Pancreas (tissue), 10 donors: ENCODE data around the gene ALDH18A1. TPM values are rescaled to one million over a fixed set of nuclear protein-coding genes. Genes with fewer than 3 reads are reported as not detected.

Experiments used
- ATAC-seq, 4 donors: fragments of 200-7000 bp; cut with Tn5 transposase; one replicate each; pipeline versions ENCODE4 v1.8.0 to v1.9.1; 2020; ENCODE audit warnings: mild to moderate bottlenecking in 4 of 4, moderate library complexity in 4 of 4
- DNase-seq, 6 donors: peaks; one replicate each; pipeline ENCODE4 v3.0.0-alpha.2; 2020
- FAIRE-seq: peaks from 2 replicates; lab custom pipeline; 2012; peaks lifted over from hg19 to GRCh38; lab: Jason Lieb, UNC
- H3K27ac ChIP-seq, 4 donors: fragments of 200-600 bp; sonication (generic); 1 replicate in 3 of 4; 2 replicates in 1 of 4; pipeline versions ENCODE4 v1.5.0 to v1.8.0; 2020
- H3K27me3 ChIP-seq, 4 donors: fragments of 200-600 bp; one replicate each; pipeline ENCODE4 v1.8.0; 2021
- H3K36me3 ChIP-seq, 3 donors: fragments of 200-600 bp; sonication (generic) in 1 of 3; one replicate each; pipeline versions ENCODE4 v1.5.0 to v1.8.0; 2020 to 2021
- H3K4me1 ChIP-seq, 3 donors: fragments of 200-600 bp; one replicate each; pipeline ENCODE4 v1.8.0; 2021
- H3K4me3 ChIP-seq, 4 donors: fragments of 200-600 bp; sonication (generic) in 2 of 4; one replicate each; pipeline versions ENCODE4 v1.5.0 to v1.8.0; 2020 to 2021
- H3K9me3 ChIP-seq, 4 donors: fragments of 200-600 bp; one replicate each; pipeline ENCODE4 v1.8.0; 2021
- CTCF ChIP-seq, 4 donors: fragments of 200-600 bp; sonication (generic) in 3 of 4; IDR thresholded peaks; one replicate each; pipeline versions ENCODE4 v1.5.0 to v1.8.0; 2021; ENCODE audit warnings: antibody characterized with exemption in 4 of 4
- WGBS, 2 donors: extraction: QIAGEN DNeasy Blood & Tissue Kit; methylation state at CpG; one replicate each; pipeline ENCODE4 v1.1.7; 2013; 5-methylcytosine and 5-hydroxymethylcytosine counted together
- intact Hi-C, 3 donors: fragments of 100-400 bp; cut with DNase I; formaldehyde crosslinking; loops; one replicate each; pipeline versions ENCODE4 v1.11.1 to v1.14.2; 2022
- polyA plus RNA-seq, 2 donors: library from polyadenylated mRNA; stranded (reverse); fragments of 200-250 nt; gene quantifications; one replicate each; pipeline ENCODE4 v1.2.3, GENCODE V29; 2013
- total RNA-seq, 6 donors: library from RNA; stranded (reverse); fragmentation: NEBNext Ultra II Directional in 4 of 6; extraction: Animal tissue kit (Norgen Biotek cat#: 25700) in 4 of 6; gene quantifications; one replicate each; pipeline versions ENCODE4 v1.2.1 to v1.2.4, GENCODE V29; 2021 to 2023
- donor health status: healthy with polysubstance abuse.
- donor health status: DM: no; HTN: no; CAD: no; lungs with moderate emphysema.
- donor health status: DM: no; HTN: no; CAD: no.
- donor health status: control.
- donor health status: control.
- donor health status: Bipolar disorder and iron deficiency.
- donor health status: DM: yes; HTN: yes; CAD: no.
- donor health status: DM: no; HTN: no; CAD: no.
- donor health status: DM: no; HTN: no; CAD: no.
- donor health status: DM: yes; HTN: yes; CAD: no.

The ALDH18A1 gene
- total and polyA plus RNA-seq, 8 donors: 22.0 to 68.4 (median 49.0) TPM

- no peak for DNase-seq
- no peaks in the 10 kb centered on the region for H3K9me3 ChIP-seq
- H3K4me1 ChIP-seq: no peaks in the 10 kb centered on the region
- peaks cover 0 to 22% (median 2%) of the 10 kb centered on the region in 3 donors for H3K36me3 ChIP-seq
- intact Hi-C loops: loop anchor here in 2 of 3 donors (5.0 to 10.0 kb wide), 3 partner anchors 170 to 230 kb away; no protein-coding TSS in a partner anchor
- no peak overlapping the region for H3K27ac ChIP-seq
- H3K4me3 ChIP-seq: no peak overlapping the region
- no peaks in the 10 kb centered on the region for H3K27me3 ChIP-seq
- 66 to 70% methylated on average over 6 of the region's 6 CpGs for WGBS, 2 donors
- ATAC-seq: no peak
- FAIRE-seq: no peak
- no peak for TF ChIP-seq CTCF (IDR thresholded peaks at IDR 0.05)
Observed at GRCh38 chr10:95602382-95602781, 54.1 kb downstream of the ALDH18A1 start.

GRCh38 chr10:95601116-95601719, 55.3 kb downstream of the ALDH18A1 start:
- intact Hi-C loops: loop anchor here in 2 of 3 donors (2.0 to 10.0 kb wide), 4 partner anchors 169 to 229 kb away; no protein-coding TSS in a partner anchor
- H3K4me3 ChIP-seq: no peak overlapping the region
- no peak overlapping the region for H3K27ac ChIP-seq
- no peaks in the 10 kb centered on the region for H3K9me3 ChIP-seq
- peaks cover 0 to 10% (median 0%) of the 10 kb centered on the region in 3 donors for H3K36me3 ChIP-seq
- peak; percentile 59 for FAIRE-seq
- H3K4me1 ChIP-seq: no peaks in the 10 kb centered on the region
- WGBS, 2 donors: 20% methylated on average over 6 of the region's 6 CpGs
- DNase-seq: peak; percentile 61 to 88 (median 72)
- H3K27me3 ChIP-seq: no peaks in the 10 kb centered on the region
- peak; percentile 95 to 100 (median 98) for ATAC-seq
- TF ChIP-seq CTCF (IDR thresholded peaks at IDR 0.05): peak; percentile 46 to 92 (median 82)

GRCh38 chr10:95600158-95600557, 56.4 kb downstream of the ALDH18A1 start:
- no peaks in the 10 kb centered on the region for H3K4me1 ChIP-seq
- DNase-seq (no peak), ATAC-seq (no peak), FAIRE-seq (no peak)
- no peaks in the 10 kb centered on the region for H3K9me3 ChIP-seq
- no peaks in the 10 kb centered on the region for H3K27me3 ChIP-seq
- no peak overlapping the region for H3K4me3 ChIP-seq
- no peak overlapping the region for H3K27ac ChIP-seq
- 77% methylated on average over 4 of the region's 4 CpGs for WGBS, 2 donors
- peaks cover 0 to under 1% (median 0%) of the 10 kb centered on the region in 3 donors for H3K36me3 ChIP-seq
- no peak for TF ChIP-seq CTCF (IDR thresholded peaks at IDR 0.05)
- intact Hi-C loops: loop anchor here in 2 of 3 donors (2.0 to 10.0 kb wide), 4 partner anchors 168 to 228 kb away; no protein-coding TSS in a partner anchor

GRCh38 chr10:95597788-95598187, 58.7 kb downstream of the ALDH18A1 start:
- no peak overlapping the region for H3K4me3 ChIP-seq
- H3K36me3 ChIP-seq: no peaks in the 10 kb centered on the region
- DNase-seq (no peak), FAIRE-seq (no peak), ATAC-seq (no peak)
- no peak for TF ChIP-seq CTCF (IDR thresholded peaks at IDR 0.05)
- no peak overlapping the region for H3K27ac ChIP-seq
- H3K27me3 ChIP-seq: no peaks in the 10 kb centered on the region
- H3K4me1 ChIP-seq: no peaks in the 10 kb centered on the region
- 91 to 100% methylated on average over 1 of the region's 1 CpG for WGBS, 2 donors
- H3K9me3 ChIP-seq: no peaks in the 10 kb centered on the region
- intact Hi-C loops: loop anchor here in 1 of 3 donors (10.0 kb wide), 1 partner anchor 73 kb away; no protein-coding TSS in a partner anchor

GRCh38 chr10:95588025-95588424, 68.5 kb downstream of the ALDH18A1 start:
- ATAC-seq (no peak), DNase-seq (no peak), FAIRE-seq (no peak)
- H3K4me3 ChIP-seq: no peak overlapping the region
- intact Hi-C loops: no loop called here
- H3K9me3 ChIP-seq: no peaks in the 10 kb centered on the region
- H3K4me1 ChIP-seq: no peaks in the 10 kb centered on the region
- no peak overlapping the region for H3K27ac ChIP-seq
- no peaks in the 10 kb centered on the region for H3K36me3 ChIP-seq
- WGBS, 2 donors: 68 to 82% methylated on average over 1 of the region's 1 CpG
- TF ChIP-seq CTCF (IDR thresholded peaks at IDR 0.05): no peak
- no peaks in the 10 kb centered on the region for H3K27me3 ChIP-seq
